HG03565 (cell line): ENCODE data around the gene PROM2.
"Not testable (repeated sequence)": the region's sequence is repeated elsewhere in the genome, so short reads cannot be mapped to it uniquely, and the experiment has no call there.

Experiments used
- ATAC-seq: cut with Tn5 transposase; IDR thresholded peaks from one replicate; pipeline ENCODE4 v1.9.1; 2021; ENCODE audit warnings: mild to moderate bottlenecking, moderate library complexity; ENCODE audit not compliant: unreplicated experiment

The PROM2 gene

DNA sequence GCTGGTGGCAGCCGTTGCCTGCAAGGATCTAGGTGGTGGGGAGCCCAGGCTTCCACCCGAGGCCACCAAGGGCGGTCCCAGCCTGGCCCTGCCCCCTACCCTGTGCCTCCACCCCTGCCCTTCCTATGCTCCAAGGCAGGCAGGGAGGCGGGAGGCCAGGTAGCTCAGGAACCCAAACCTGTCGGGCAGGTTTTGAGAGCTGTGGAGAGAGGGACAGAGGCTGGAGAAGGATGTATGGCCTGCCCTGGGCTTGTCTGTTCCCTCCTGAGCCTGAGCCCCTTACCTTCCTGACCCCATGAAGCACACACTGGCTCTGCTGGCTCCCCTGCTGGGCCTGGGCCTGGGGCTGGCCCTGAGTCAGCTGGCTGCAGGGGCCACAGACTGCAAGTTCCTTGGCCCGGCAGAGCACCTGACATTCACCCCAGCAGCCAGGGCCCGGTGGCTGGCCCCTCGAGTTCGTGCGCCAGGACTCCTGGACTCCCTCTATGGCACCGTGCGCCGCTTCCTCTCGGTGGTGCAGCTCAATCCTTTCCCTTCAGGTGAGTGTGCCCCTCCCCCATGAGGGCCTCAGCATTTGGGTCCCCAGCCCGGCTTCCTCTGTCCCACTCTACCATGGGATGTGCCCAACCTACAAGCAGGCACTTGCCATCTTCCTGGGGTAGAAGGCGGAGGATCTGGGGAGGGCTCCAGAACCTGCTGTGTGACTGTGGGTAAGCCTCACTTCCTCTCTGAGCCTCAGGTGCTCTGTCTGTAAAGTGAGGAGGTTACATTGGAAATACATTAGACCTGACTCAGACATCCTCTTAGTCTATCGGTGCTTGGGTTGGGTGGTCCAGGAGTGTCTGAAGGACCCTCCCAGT, at the start of gene PROM2:
TSS of gene PROM2 (plus strand) at position 159 of the 860 bp plus-strand sequence. CDS start at position 296, 137 bp downstream.
- ATAC-seq = no peak

DNA sequence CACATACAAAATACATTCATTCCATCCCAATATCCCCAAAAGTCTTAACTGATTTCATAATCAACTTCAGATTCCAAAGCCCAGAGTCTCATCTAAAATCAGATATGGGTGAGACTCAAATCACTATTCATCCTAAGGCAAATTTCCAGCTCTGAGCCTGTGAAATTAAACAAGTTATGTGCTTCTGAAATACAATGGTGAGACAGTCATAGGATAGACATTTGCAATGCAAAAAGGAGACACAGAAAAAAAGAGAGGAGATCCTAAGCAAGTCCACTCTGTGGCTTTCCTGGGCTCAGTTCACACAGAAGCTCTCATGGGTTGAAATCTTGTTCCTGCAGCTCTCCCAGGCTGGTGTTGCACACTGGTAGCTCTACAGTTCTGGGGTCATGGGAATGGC, 48.6 kb upstream of the PROM2 start:
- no peak for ATAC-seq

- no peak for ATAC-seq
Observed at GRCh38 chr2:95231723-95232122, 42.5 kb upstream of the PROM2 start.

GRCh38 chr2:95232232-95232631, 42.0 kb upstream of the PROM2 start:
- ATAC-seq = no peak

DNA sequence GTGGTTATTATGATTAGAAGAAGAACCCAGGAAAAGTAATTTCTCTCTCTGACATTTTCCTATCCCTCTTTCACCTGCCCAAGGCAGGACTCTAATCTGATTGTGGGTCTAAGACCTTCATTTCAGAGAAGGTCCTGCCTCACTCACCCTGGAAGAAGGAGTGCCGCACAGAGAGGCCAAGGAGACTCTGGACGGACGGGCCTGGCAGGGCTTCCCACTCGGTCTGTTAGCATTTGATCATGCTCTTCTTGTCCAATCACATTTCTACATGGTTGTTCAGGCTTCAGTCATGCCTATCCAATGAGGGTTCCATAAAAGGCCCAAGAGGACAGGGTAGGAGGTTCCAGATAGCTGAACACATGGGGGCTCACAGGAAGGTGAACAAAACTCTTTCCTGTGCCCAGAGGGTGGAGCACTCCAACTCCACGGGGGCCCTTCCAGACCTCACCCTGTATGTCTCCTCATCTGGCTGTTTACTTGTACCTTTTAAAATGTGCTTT, 39.9 kb upstream of the PROM2 start:
- no peak for ATAC-seq

- ATAC-seq = no peak
Observed at GRCh38 chr2:95234816-95235215, 39.4 kb upstream of the PROM2 start.

DNA sequence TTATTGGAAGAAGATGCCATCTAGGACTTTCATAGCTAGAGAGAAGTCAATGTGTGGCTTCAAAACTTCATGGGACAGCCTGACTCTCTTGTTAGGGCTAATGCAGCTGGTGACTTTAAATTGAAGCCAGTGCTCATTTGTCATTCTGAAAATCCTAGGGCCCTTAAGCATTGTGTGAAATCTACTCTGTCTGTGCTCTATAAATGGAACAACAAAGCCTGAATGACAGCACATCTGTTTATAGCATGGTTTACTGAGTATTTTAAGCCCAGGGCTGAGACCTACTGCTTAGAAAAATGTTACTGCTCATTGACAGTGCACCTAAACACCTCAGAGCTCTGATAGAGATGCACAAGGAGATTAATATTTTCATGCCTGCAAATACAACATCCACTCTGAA, 36.1 kb upstream of the PROM2 start:
- ATAC-seq = no peak

GRCh38 chr2:95240091-95240490, 34.2 kb upstream of the PROM2 start:
- no peak for ATAC-seq

GRCh38 chr2:95240556-95240955, 33.7 kb upstream of the PROM2 start:
- ATAC-seq = no peak

GRCh38 chr2:95242084-95242483, 32.2 kb upstream of the PROM2 start:
- not testable (repeated sequence) for ATAC-seq

DNA sequence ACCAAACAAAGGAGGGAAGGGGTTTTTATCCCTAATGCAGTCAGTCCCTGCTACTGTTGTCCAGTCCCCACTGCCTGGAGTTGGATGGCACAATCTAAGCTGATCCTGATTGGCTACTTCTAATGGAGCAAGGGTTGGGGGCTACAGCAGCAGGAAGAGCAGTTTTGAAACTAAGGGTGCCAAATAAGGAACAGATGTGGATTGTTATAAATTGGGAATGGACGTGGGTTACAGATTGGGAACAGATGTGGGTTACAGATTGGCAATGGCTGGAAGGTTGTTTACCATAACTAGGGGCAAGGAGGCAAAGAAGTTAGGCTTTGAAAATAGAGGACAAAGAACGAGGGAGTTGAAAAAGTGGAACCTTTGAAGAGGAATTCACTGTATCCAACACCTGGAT, 16.0 kb upstream of the PROM2 start:
- ATAC-seq = no peak

- no peak for ATAC-seq
Observed at GRCh38 chr2:95260028-95261023, 13.9 kb upstream of the PROM2 start.

DNA sequence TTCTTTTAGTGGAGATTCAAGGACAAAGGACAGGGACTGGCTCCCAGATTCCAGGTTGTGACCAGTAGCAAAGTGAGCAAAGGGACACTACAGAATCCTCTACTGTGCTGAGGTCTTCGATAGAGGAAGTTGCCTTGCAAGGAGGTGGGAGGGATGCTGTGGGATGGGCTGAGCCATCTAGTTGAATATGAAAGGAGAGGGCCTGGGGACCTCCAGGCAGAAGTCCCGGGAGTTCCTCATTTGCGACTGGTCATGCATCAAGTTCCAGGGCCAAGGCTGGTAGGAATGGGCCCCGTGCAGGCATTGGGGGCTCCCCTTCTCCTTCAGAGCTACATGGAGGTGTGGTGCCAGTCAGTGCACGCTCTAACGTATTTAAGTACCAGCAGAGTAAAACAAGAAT, 12.6 kb upstream of the PROM2 start:
- ATAC-seq = no peak

DNA sequence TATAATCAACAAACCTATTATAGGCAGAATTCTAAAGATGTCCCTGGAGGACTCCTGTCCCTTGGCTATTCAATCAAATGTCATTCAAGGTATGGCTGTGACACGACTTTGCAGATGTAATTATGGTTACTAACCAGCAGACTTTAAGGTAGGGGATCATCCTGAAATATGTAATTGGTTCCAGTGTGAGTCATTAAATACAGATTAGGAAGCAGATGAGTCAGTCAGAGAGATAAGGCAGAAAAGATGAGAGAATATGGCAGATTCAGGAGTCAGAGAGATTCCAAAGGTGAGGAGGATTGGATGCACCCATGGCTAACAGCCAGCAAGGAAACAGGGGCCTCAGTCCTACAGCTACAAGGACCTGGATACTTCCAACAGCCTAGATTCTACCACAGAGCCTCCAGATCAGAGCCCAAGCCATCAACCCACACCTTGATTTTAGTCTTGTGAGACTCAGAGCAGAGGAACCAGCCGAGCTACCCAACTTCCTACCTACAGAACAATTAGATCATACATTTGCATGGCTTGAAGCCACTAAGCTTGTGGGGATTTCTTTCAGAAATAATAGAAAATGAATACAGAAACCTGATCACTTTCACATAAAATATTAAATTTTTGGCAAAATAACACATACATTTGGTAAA, 11.2 kb upstream of the PROM2 start:
- ATAC-seq = no peak

DNA sequence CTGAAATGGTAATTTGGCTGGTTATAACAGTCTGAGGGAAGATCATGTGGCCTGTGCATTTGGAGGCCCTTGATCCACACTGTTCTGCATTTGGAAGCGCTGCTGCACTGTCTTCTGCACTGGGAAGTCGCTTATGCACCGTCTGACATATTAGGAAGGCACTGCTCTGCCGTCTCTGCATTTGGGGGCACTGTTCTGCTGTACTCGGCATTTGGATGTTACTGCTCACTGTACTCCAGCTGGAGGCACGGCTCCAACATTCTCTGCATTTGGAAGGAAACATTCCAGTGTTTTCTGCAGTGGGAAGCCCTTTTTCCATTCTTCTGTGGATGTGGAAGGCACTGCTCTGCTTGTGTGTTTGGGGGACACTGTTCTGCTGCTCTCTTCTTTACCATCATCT, 9.6 kb upstream of the PROM2 start:
- ATAC-seq = no peak

DNA sequence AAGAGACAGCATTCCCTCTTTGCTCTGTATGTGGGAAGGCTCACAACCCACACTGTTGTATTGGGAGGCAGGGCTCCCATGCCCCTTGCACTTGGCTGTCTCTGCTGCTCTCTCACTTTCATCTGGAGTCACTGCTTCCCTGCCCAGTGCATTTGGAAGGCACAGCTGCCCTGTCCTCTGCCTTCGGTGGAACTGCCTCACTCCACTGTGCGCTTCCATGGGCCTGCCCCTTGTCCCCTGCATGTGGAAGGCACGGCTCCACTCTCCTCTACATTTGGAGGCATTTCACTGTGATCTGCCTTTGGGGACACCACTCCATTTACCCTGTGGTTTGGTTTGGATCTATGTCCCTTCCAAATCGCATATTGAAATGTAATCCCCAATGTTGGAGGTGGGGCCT, 9.1 kb upstream of the PROM2 start:
- no peak for ATAC-seq

DNA sequence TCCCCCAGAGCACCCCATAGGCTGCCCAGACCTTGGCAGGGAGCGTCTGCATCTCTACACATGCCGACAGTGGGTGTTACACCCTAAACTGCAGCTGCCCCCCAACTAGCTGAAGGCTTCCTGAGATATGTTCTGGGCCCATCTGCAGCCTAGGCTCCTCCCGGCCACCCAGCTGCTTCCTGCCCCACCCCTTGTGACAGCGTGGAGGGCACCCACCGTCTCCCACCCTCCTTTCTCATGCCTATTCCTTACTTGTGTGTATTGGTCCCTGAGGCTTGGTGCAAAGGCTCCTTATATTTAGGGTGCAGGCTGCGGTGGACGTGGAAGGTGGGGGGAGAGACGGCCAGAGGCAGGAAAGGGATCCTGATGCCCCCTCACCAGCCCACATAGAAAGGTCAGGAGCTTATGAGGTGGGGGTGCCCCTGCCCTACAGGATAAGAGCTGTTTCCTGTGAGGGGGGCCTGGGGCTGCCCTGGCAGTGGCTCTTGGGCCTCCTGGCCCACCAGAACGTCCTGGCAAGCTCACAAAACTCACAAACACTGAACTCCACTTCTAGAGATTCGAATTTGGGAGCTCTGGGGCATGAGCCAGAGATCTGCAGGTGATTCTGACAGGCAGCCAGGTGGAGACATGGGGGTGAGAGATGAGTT, 7.3 kb upstream of the PROM2 start:
- no peak for ATAC-seq

DNA sequence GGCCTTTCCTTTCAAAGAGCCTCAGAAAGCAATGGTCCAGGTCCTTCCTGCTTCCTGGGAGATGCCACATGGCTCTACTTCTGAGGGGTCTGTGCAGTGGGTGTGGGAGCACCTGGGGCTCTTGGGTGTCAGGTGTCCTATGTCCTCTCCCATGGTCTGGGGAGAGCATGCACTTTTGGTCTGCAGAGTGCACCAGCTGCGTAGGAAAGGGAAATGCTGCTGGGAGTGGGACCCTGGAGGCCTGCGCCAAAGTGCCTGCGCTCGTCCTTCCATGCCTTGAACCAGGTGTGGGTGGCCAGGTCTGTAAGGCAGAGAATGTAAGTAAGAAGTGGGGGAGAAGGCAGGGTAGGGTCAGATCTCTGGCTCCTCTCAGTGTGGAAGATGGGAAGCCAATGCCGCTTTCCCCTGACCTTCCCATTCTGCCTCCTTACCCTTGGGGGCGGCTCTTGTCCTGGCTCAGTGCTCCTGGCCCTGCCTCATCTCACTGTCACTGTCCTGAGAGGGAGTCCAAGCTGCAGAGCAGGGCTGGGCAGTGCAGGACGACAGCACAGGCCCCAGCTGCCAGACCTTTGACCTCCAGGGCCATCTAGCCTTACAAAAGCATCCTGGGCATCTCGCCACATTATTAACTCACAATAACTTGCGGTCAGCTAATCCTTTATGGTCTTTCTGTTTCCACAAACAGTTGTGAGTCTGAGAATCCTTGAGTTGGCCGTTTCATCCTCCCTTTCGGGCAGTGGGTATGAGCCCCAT, 6.6 kb upstream of the PROM2 start:
- ATAC-seq = no peak

GRCh38 chr2:95268211-95269035, 5.8 kb upstream of the PROM2 start:
- ATAC-seq = no peak
